HG03280 (cell line): ENCODE measurements around the gene CHDH.

Experiments used
- ATAC-seq: cut with Tn5 transposase; IDR thresholded peaks from one replicate; pipeline ENCODE4 v1.9.1; 2021; ENCODE audit warnings: mild to moderate bottlenecking, moderate library complexity; ENCODE audit not compliant: unreplicated experiment

The CHDH gene

DNA sequence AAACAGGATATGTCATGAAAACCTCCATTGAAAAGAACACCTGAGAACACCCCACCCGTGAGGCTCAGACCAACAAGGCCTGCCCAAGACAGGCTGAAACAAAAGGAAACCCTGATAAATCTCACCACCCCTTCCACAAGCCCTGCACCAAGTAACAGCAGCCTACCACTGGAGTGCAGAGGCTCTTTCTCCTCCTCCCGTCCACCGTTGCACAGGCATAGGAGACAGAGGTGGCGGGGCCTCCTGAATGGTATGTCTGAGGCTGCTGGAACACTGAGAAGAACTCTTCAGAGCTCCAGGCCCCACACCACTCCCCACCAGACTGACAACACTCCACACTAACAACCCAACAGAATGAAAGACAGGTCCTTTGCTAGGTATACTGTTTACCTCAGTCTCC, 21.4 kb downstream of the CHDH start:
- ATAC-seq: no peak

DNA sequence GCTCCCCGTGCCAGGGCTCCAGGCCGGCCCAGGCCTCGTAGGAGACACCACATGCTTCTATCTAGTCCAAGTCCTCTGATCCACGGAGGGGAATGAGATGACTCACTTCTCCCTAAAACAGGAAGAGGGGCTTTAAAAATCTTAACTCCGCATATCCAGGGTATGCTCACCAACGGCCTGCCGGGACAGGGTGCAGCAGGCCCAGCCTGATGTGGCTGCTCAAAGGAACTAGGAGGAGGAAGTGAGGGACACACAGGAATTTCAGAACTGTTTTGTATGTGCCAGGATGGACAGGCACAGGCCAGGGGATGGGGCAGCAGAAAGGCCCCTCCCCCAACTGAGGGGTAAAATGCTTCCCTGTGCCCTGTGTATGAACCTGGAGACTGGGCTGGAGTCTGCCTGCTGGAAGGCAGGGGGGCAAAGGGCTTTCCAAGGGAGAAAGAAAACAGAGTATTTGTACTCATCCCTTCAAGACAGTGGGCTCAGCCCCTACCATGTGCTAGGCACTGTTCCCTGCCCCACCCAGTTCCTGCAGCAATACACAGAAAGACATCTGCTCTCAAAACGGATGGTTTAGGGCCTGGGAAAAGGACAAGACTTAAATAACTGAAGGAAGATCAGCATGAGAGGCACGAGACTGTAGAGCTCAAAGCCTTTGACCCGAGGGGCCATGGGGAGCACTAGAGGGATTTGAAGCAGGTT, 22.1 kb downstream of the CHDH start:
- ATAC-seq: no peak

DNA sequence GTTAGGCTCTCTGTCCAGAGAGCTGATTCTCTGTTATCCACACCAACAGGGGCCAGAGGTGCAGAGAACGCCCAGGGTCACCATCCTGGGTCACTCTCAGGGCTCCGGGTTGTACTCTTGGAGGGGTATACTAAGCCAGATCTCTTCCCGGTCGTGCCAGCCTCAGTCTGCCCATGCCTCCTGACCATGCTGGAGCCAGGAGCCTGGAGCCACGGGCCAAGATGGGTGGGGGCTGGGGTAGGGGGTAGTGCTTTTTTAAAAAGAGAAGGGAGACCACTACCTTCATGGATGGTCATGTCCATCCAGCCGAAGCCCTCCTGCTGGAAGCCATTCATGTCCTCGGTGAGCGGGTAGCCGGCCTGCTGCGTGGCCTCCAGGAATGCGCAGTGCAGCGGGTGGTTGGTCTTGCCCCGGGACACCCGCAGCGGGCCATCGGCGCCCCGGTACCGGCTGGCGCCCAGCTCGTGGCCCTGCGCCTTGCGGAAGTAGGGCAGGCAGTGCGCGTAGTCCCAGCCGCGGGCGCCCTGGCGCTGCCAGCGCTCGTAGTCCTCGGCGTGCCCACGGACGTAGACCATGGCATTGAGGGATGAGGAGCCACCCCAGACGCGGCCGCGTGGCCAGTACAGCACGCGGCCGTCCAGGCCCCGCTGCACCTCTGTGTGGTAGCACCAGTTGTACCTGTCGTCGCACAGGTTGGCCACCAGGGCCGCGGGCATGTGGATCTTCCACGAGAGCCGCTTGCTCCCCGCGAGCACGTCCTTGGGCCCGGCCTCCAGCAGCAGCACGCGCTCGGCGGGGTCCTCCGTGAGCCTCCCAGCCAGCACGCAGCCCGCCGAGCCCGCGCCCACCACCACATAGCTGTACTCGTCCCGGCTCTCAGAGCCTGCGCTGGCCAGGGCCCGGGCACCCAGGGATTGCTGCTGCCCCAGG, 22.9 kb downstream of the CHDH start:
- no peak for ATAC-seq

DNA sequence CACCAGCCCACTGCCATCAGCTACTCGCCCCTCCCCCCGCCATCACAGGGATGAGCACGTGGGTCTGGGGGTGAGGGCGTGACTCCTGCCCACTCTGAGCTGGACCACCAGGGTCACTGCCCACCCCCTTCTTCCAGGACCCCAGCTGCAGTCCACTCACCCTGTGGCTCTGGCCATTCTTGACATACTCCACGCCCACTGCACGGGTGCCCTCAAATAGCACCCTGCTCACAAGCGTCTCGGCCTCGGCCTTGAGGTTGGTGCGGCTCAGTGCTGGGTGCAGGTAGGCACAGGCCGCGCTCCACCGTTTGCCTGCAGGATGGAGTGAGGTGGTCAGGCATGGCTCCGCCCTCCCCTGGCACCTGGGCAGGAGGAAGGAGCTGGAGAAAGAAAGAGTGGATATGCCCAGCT, 23.9 kb downstream of the CHDH start:
- no peak for ATAC-seq

DNA sequence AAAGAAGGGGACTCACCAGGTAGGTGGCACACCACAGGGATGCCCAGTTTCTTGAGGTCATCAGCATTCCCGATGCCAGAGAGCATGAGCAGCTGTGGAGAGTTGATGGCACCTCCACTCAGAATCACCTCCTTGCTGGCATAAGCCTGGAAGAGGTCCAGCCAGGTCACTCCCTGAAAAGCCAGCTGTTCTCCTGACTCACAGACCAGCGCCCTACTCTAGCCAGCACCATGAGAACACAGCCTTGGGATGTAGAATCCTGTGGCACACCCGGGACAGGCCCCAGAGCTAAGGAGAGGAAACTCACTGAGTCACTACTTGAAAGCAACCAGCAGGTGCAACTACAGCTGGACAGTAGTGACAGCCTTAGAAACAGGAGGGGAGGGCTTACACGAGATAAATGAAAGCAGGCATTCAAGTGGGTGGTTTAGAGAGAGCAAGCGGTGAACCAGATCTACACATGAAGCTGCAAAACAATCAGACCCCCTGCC, 24.5 kb downstream of the CHDH start:
- ATAC-seq: no peak

DNA sequence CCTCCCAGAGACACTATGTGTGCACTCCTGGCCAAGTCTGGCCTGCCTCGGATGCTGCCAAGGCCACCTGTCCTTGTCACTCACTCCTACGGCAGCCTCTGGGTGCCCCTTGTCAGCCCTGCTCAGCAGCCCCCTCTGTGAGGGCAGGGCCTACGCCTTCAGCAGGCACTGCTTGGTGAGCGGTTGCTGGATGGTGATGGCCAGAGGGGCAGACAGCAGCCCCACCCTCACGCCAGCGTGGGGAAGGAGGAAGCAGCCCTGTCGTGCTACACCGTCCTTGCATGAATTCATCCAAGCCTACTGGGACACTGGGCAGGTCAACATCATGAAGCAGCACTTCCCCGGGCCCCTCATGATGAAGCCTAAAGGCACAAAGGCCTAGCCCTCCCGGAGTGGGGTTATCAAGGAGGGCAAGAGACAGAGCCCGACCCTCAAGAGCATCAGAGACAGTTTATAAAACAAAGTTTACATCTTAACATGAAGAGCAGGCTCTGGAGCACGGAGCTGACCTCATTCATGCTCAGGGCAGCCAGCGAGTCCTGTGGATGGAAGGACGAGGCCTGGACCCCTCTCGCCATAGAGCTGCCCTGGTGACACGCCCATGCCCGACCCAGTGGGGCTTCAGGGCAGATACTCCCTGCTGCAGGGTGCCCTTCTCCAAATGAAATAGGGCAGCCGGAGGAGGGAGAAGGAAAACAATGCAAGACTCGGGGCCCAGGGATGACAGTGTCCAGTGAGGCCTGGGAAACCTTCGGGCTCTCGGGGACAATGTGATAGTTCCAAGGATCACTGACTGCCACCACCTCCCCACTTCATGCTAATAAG, 25.3 kb downstream of the CHDH start:
- no peak for ATAC-seq

DNA sequence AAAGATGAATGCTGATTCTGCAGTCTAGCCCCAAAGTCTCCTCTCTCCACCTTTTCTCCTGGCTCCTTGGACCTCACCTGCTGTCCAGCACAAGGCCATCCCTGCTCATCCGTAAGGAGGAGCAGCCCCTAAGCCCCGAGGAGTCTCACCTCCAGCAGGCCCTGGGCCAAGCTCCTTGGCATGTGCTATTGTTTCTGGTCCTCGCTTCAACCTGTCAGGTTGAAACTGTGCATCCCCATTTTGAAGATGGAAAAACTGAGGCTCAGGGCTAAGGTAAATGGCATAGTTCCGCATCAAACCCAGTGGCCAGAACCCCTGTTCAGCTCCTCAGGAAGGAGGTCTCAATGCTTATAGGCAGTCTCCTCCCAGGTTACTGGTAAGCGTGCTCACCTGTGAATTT, 26.1 kb downstream of the CHDH start:
- ATAC-seq: no peak

DNA sequence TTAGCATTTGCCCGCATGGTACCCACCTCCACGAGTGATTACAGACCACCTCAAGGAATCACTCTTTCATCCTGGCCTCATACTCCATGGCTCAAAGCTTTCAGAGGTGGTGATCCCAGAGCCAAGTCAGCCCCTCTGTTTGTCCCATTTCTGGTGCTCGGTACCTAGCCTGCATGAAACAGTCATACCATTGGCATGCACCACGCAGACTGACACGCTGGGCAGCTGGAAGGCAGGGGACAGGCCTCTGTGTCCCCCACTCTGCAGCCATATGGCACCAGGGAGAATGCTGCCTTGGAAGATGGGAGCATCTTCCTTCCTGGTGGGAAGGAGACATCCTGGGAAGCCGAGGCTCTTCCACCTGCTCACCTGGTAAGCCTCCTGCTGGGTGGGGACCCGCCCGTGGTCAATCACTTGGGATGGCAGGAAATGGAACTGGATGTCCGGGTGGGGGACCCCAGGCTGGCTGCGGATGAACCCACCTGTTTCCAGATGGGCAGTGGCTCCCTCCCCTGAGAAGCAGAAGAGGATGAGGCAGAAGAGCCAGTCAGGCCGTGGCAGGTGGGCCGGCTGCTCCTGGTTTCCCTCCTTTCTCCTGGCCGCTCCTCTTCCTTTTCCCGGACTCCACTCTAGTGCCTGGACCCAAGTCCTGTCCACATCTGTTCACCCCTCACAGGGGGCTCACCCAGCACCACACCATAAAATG, 26.9 kb downstream of the CHDH start:
- ATAC-seq: no peak

DNA sequence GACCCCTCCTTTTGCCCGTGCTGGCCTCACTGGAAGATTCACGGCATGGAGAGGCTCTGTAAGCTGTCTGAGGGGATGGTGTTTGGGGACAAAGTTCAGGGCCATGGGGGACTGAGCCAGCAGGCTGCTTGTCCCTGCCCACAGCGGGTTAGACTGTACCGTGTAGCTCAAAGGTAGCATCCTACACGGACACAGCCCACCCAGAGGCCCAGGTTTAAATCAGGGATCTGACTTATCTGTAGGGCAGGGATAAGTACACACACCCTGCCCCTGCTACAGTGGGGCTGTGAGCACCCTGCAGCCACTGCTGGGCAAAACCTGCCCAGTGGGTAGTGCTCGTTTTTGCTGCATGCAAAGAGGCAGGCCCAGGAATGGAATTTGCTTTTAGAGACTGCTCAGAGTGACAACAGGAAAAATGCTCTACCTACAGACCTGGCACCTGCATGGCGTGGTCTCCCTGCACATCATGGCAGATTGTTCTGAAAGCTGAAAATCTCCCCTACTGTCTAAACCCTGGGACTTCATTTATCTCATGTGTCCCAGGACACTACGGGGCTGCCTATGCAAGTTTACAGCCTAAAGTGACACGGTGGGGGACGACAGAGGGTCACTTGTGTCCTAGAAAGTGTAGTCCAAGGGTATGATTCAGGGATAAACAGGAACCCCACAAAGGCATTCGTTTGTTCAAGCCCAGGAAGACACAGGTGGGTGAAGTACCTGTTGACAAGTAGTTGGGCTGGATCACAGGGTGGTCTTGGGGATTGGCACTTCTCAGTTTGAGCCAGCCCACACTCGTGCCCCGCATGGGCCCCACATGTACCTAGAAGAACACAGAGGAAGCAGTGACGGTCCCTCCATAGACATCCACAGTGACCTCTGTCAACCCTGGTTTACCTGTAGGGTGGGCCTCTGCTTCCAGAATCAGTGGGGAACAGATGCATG, 27.7 kb downstream of the CHDH start:
- ATAC-seq: no peak

DNA sequence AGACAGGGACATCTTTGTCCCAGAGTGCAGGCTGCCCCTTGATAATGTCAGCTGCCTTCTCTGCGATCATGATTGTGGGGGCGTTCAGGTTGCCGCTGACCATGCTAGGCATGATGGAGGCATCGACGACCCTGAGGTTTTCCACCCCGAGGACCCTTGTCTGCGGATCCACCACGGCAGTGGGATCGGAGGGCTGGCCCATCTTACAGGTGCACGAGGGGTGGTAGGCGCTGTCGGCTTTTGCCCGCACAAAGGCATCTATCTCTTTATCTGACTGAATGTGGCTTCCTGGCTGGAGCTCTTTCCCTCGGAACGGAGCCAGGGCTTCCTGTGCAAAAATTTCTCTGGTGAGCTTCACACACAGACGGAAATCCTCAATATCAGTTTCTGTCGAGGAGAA, 28.4 kb downstream of the CHDH start:
- ATAC-seq: no peak

DNA sequence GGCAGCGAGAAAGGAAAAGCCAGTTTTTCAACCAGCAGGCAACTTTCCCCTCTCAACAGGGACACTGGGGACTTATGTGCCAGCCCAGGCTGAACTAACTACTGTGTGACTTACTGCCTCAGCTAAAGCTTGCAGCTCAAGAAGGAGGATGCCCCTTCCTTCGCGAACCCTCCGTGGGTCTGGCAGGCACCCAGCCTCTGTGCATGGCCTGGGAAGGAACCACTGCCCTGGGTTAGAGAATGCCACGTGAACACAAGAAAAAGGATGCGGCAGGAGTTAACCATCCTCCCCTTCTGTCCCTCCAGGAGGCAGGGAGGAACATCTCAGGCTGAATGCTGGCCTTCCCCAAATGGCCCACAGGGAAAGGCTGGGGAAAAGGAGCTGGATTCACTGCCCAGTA, 29.0 kb downstream of the CHDH start:
- no peak for ATAC-seq

DNA sequence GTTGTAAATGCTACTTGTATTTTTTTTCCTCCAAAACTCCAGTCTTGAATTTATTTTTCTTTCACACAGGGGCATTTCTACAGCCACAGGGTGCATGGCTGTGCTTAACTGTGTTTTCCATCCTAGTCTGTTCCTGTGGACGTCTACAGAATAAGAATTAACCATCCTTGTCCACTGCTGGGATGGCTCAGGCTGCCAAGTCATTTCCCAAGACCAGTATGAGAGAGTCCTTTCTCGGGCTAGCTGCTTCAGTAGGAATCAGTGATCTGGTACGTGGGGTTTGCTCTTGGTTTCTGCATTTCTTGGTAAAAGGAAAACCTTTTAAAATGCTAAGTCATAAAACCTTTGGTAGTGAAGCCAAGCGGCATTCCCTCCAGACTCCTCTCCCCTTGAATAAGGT, 29.8 kb downstream of the CHDH start:
- no peak for ATAC-seq

DNA sequence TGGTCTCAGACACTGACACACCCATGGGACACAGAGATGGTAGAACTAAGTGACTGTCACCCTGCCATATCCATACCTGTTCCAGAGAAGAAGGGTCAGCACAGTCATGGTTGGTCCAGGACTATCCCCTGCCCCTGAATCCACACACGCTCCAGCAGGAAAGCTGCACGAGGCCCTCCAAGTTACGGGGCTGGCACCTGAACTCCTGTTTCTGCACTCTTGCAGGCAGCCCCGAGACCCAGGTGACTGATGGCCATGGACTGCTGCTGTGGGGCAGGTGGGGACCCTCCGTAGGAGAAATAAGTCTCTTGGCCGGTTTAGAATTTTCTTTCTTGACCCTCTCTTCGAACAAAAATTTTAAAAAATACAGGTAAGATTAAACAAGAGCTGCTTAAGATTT, 30.6 kb downstream of the CHDH start:
- no peak for ATAC-seq

DNA sequence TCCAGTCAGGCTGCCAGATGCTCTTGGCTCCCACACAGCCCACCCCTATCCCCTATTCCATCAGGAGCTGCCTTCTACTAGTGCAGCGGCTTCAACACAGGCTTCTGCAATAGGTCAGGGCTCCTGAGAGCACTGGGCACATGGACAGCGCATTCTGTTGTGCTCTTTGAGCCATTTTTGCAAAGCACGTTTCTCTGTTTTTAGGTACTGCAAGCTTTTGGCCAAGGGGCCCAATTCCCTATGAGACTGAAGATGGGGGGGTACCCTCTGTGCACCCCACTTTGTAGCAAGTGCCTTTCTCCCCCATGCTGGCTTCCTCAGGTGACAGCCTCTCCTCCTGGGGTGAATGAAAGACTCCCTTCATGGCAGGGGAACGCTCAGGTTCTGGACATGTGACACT, 31.2 kb downstream of the CHDH start:
- no peak for ATAC-seq

DNA sequence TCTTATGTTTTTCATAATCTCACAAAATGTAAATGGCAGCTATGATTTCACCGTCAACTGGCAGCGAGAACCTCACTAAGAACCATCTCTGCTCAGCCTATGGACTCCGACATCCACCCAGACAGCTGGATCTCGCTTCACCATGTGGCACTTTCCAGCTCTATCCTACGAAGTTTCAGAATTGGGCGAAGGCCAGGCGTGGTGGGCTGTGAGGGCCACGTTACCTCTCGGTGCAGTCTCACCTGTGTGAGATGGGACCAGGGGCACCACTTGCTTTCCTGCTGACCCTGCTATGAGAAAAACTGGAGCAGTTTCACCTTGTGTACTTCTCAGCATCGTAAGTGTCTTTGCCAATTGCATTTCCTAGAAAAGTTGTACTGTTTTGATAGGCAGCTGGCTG, 32.3 kb downstream of the CHDH start:
- no peak for ATAC-seq

DNA sequence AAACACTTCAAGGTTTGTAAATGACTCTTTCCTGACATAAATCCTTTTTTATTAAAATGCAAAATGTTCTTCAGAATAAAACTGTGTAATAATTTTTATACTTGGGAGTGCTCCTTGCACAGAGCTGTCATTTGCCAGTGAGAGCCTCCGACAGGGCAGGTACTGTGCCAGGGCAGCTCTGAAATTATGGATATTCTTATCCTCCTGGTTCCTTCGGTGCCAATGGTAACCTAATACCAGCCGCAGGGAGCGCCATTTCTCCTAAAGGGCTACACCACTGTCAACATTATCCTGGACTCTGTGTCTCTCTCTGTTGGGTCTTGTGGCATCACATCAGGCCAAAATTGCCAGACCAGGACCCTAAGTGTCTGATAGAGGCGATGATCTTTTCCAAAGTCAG, 33.0 kb downstream of the CHDH start:
- ATAC-seq: no peak

DNA sequence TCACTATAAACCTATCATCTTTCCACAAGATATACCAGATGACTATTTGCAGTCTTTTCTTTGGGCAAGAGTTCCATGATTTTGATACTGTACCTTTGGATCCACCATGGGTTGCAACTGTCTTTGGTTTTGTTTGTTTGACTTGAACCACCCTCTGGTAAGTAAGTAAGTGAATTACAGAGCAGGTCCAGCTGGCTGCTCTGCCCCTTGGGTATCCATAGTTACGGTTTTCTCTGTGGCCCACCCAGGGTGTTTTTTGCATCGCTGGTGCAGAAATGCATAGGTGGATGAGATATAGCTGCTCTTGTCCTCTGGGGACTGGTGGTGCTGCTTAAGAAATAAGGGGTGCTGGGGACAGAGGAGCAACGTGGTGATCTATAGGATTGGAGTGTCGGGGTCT, 33.8 kb downstream of the CHDH start:
- ATAC-seq: no peak

DNA sequence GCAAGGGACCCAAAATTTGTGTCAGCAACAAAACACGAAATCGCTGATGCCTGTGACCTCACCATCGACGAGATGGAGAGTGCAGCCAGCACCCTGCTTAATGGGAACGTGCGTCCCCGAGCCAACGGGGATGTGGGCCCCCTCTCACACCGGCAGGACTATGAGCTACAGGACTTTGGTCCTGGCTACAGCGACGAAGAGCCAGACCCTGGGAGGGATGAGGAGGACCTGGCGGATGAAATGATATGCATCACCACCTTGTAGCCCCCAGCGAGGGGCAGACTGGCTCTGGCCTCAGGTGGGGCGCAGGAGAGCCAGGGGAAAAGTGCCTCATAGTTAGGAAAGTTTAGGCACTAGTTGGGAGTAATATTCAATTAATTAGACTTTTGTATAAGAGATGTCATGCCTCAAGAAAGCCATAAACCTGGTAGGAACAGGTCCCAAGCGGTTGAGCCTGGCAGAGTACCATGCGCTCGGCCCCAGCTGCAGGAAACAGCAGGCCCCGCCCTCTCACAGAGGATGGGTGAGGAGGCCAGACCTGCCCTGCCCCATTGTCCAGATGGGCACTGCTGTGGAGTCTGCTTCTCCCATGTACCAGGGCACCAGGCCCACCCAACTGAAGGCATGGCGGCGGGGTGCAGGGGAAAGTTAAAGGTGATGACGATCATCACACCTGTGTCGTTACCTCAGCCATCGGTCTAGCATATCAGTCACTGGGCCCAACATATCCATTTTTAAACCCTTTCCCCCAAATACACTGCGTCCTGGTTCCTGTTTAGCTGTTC, 34.9 kb downstream of the CHDH start:
- no peak for ATAC-seq
